GM23248 (cell line): ENCODE measurements around the gene MRTFA. TPM values are rescaled to one million over a fixed set of nuclear protein-coding genes. Genes with fewer than 3 reads are reported as not detected.

Experiments used
- DNase-seq: peaks from one replicate; pipeline ENCODE4 v3.0.0-alpha.2; 2015
- H2AFZ ChIP-seq: fragments of 200-600 bp; sonication (generic); 2 replicates; pipeline ENCODE4 v1.6.1; 2016; ENCODE audit warnings: antibody characterized with exemption
- H3F3A ChIP-seq: fragments of 200-600 bp; sonication (generic); 2 replicates; pipeline ENCODE4 v1.6.1; 2016; ENCODE audit warnings: mild to moderate bottlenecking, antibody characterized with exemption, mixed run types; ENCODE audit not compliant: insufficient read depth
- H3K27ac ChIP-seq: fragments of 200-600 bp; sonication (generic); 2 replicates; pipeline ENCODE4 v1.5.1; 2016; ENCODE audit warnings: mild to moderate bottlenecking
- H3K27me3 ChIP-seq: fragments of 200-600 bp; sonication (generic); replicated peaks from 2 replicates; pipeline ENCODE4 v1.6.1; 2016; ENCODE audit warnings: mild to moderate bottlenecking; ENCODE audit not compliant: insufficient read depth
- H3K36me3 ChIP-seq: fragments of 200-600 bp; sonication (generic); 2 replicates; pipeline ENCODE4 v1.6.1; 2016; ENCODE audit warnings: low read depth, mild to moderate bottlenecking
- H3K4me1 ChIP-seq: fragments of 200-600 bp; sonication (generic); 2 replicates; pipeline ENCODE4 v1.6.1; 2016; ENCODE audit warnings: mild to moderate bottlenecking; ENCODE audit not compliant: insufficient read depth
- H3K4me2 ChIP-seq: fragments of 200-600 bp; sonication (generic); one replicate; pipeline ENCODE4 v1.6.1; 2016; ENCODE audit warnings: mild to moderate bottlenecking; ENCODE audit not compliant: unreplicated experiment
- H3K4me3 ChIP-seq: fragments of 200-600 bp; sonication (generic); 2 replicates; pipeline ENCODE4 v1.5.1; 2016; ENCODE audit warnings: mild to moderate bottlenecking
- H3K79me2 ChIP-seq: fragments of 200-600 bp; sonication (generic); 2 replicates; pipeline ENCODE4 v1.6.1; 2016; ENCODE audit warnings: mild to moderate bottlenecking; ENCODE audit not compliant: insufficient read depth
- H3K9ac ChIP-seq: fragments of 200-600 bp; sonication (generic); 2 replicates; pipeline ENCODE4 v1.6.1; 2016; ENCODE audit warnings: mild to moderate bottlenecking
- H3K9me2 ChIP-seq: fragments of 200-600 bp; sonication (generic); 2 replicates; pipeline ENCODE4 v1.6.1; 2016; ENCODE audit warnings: mixed run types, mild to moderate bottlenecking, moderate library complexity; ENCODE audit not compliant: insufficient read depth
- H3K9me3 ChIP-seq: fragments of 200-600 bp; sonication (generic); one replicate; pipeline ENCODE4 v1.6.1; 2017; ENCODE audit warnings: low read depth
- H4K20me1 ChIP-seq: fragments of 200-600 bp; sonication (generic); 2 replicates; pipeline ENCODE4 v1.6.0; 2016; ENCODE audit not compliant: insufficient read depth
- EZH2 ChIP-seq: fragments of 200-600 bp; sonication (generic); IDR thresholded peaks from 2 replicates; pipeline ENCODE4 v1.6.1; 2018; ENCODE audit warnings: antibody characterized with exemption, mild to moderate bottlenecking; ENCODE audit not compliant: insufficient read depth, poor library complexity, severe bottlenecking
- EZH2phosphoT487 ChIP-seq: fragments of 200-600 bp; sonication (generic); IDR thresholded peaks from 2 replicates; pipeline ENCODE4 v1.6.1; 2018; ENCODE audit warnings: antibody characterized with exemption, moderate library complexity, mild to moderate bottlenecking, low read depth; ENCODE audit not compliant: insufficient read depth
- WGBS, 2 experiments: methylation state at CpG; one replicate each; pipeline ENCODE4 v1.1.6; 2015 to 2017; ENCODE audit warnings: low lambda C conversion rate in 2 of 2, low coverage in 1 of 2; ENCODE audit errors: missing lambda C conversion rate in 2 of 2; 5-methylcytosine and 5-hydroxymethylcytosine counted together
- in situ Hi-C: fragments of 300-500 bp; cut with MboI; formaldehyde crosslinking; loops from 2 replicates; pipeline ENCODE4 v1.15.0; 2020
- polyA plus RNA-seq: library from polyadenylated mRNA; unstranded; fragments of >200 nt; fragmentation: Nextera tagmentation; extraction: Ambion mirVana; gene quantifications from 2 replicates; pipeline ENCODE4 v1.2.1, GENCODE V29; 2016
- total RNA-seq: library from RNA; depleted of rRNA; stranded (reverse); fragments of >200 nt; shearing (Covaris generic); gene quantifications from 2 replicates; pipeline ENCODE4 v1.2.3, GENCODE V29; 2014

Gene MRTFA
- total and polyA plus RNA-seq, 2 experiments from 2014 or later: 24.2 to 49.2 TPM

DNA sequence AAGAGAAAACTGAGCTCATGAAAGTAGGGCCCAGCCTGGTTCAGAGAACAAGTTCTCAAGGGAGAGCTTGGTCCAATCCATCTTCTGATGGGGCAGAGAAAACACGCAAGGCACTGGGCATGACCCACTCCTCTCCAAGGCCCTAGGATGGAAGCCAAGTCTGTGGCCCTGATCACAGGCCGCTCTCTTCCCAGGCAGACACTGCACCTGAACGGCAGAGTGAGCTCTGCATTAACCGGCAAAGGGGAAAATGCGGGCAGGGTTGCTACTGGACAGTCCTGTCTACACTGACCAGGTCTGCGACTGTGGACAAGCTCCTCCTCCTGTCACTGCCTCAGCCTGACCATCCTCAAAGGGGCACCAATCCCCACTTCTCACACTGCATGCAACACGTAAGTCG is 216.8 kb downstream of the MRTFA start:
- WGBS, 2 experiments: 94 to 96% methylated on average over 8 of the region's 8 CpGs
- Histone ChIP-seq H3K27ac (no peak overlapping the region), H3K36me3 (peaks cover 5% of the 10 kb centered on the region; the same call in 1 of the 2 replicates), H3K9me2 (no peaks in the 10 kb centered on the region), H3F3A (peaks cover 6% of the 10 kb centered on the region), H3K4me1 (no peaks in the 10 kb centered on the region), H3K27me3 (no peaks in the 10 kb centered on the region), H3K4me2 (no peak overlapping the region), H3K9ac (no peak overlapping the region), H4K20me1 (no peaks in the 10 kb centered on the region), H3K79me2 (no peaks in the 10 kb centered on the region; the same call in 1 of the 2 replicates), H3K4me3 (no peak overlapping the region), H3K9me3 (no peaks in the 10 kb centered on the region), H2AFZ (no peak overlapping the region)
- DNase-seq: no peak
- in situ Hi-C loops: no loop called here
- TF ChIP-seq EZH2phosphoT487 (no peak), EZH2 (no peak)

DNA sequence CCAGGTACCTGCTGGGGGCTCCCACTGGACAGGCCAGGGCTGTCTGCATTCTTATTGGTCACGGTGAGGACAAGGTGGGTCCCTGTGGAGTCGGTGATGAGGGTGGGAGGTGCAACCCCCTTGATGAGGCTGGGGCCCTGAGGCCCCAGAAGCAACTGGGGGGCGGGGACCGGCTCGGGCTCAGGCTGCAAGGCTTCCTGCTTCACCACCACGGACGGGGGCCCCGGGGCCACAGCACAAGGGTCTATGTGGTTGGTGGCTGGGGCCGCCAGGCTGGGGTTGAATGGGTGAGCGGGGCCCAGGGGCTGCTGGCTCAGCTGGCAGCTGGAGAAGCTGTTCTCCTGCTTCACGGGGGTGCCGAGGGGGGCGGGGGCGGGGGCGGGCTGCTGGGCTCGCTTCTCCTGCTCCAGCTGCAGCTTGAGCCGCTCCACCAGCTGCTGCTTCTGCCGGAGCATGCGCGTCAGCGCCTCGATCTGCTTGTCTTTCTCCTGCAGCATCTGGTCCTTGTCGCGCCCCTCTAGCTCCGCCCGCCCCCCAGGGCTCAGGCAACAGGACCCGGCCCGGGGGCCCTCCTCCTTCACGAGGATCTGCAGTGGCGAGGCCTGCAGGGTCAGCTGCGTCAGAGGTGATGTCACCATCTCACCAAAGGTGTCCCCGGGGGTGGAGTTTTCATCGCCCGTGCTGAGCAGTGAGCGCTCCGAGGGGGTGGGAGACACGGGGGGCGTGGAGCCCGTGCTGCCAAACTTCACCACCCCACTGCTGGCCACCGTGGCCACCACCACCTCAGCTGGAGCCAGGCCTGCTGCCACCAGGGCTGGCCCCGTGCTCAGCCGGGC is 217.9 kb downstream of the MRTFA start:
- in situ Hi-C loops: no loop called here
- Histone ChIP-seq H3K4me1 (no peaks in the 10 kb centered on the region), H3K27ac (no peak overlapping the region), H2AFZ (no peak overlapping the region), H3F3A (peaks cover 17% of the 10 kb centered on the region), H3K4me3 (no peak overlapping the region), H3K36me3 (peaks cover 7% of the 10 kb centered on the region; the same call in 1 of the 2 replicates), H3K9me2 (no peaks in the 10 kb centered on the region), H4K20me1 (no peaks in the 10 kb centered on the region), H3K4me2 (no peak overlapping the region), H3K9me3 (no peaks in the 10 kb centered on the region), H3K79me2 (no peaks in the 10 kb centered on the region; the same call in 1 of the 2 replicates), H3K9ac (no peak overlapping the region), H3K27me3 (no peaks in the 10 kb centered on the region)
- DNase-seq: no peak
- WGBS, 2 experiments: 78 to 87% methylated on average over 22 to 42 of the region's 42 CpGs
- no peak for TF ChIP-seq EZH2
- TF ChIP-seq EZH2phosphoT487: no peak

DNA sequence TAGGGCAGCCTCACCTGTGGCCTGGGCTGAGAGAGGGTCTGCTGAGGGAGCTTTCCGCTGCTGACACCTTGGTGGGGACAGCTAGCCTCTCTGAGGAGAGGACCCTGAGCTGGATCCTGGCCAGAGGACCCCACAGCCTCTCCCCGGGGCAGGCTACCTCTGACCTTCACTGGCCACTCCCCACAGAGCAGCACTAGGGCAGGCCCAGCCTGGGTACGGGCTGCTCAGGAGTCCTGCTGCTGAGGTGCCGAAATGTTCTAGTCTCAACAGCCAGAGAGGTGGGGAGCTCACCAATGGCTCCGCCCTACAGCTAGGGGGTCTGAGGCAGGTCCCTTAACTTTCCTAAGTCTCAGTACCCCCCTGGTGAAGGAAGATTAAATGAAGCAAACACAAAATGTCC is 218.6 kb downstream of the MRTFA start:
- H3K9me2 ChIP-seq: no peaks in the 10 kb centered on the region
- no peak overlapping the region for H3K9ac ChIP-seq
- no peak for DNase-seq
- H3K27me3 ChIP-seq: no peaks in the 10 kb centered on the region
- in situ Hi-C loops: no loop called here
- H3K9me3 ChIP-seq: no peaks in the 10 kb centered on the region
- H3K27ac ChIP-seq: no peak overlapping the region
- H3K4me1 ChIP-seq: no peaks in the 10 kb centered on the region
- peaks cover 7% of the 10 kb centered on the region; the same call in 1 of the 2 replicates for H3K36me3 ChIP-seq
- no peak for TF ChIP-seq EZH2
- TF ChIP-seq EZH2phosphoT487: no peak
- H3F3A ChIP-seq: peaks cover 22% of the 10 kb centered on the region
- H3K4me3 ChIP-seq: no peak overlapping the region
- no peaks in the 10 kb centered on the region; the same call in 1 of the 2 replicates for H3K79me2 ChIP-seq
- H3K4me2 ChIP-seq: no peak overlapping the region
- no peaks in the 10 kb centered on the region for H4K20me1 ChIP-seq
- no peak overlapping the region for H2AFZ ChIP-seq
- 96 to 97% methylated on average over 5 of the region's 5 CpGs for WGBS, 2 experiments

DNA sequence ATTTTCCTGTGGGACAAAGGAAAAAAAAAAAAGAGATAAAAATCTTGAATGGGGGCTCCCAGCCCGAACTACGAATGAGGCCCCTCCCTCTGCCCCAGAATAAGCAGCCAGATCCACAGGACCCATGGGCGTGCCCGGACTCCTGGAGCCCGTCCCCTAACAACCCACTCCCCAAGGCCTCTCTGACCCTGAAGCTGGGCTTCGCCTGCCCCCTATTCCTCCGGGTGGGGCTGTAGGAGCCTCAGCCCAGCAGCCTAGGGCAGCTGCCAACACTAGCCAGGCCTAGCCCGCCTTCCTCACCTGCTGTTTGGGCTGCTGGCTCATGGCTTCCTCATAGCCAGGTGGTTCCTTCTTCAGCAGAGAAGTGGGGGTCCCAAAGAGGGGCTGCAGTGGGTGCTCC is 219.5 kb downstream of the MRTFA start:
- no peak overlapping the region for H3K4me3 ChIP-seq
- H3K4me1 ChIP-seq: no peaks in the 10 kb centered on the region
- H4K20me1 ChIP-seq: no peaks in the 10 kb centered on the region
- peaks cover 29% of the 10 kb centered on the region for H3F3A ChIP-seq
- no peak overlapping the region for H3K27ac ChIP-seq
- no peak for DNase-seq
- no peaks in the 10 kb centered on the region; the same call in 1 of the 2 replicates for H3K79me2 ChIP-seq
- no peaks in the 10 kb centered on the region for H3K27me3 ChIP-seq
- H2AFZ ChIP-seq: no peak overlapping the region
- H3K4me2 ChIP-seq: no peak overlapping the region
- no peaks in the 10 kb centered on the region for H3K9me3 ChIP-seq
- TF ChIP-seq EZH2phosphoT487 (no peak), EZH2 (no peak)
- no peak overlapping the region for H3K9ac ChIP-seq
- H3K36me3 ChIP-seq: peaks cover 7% of the 10 kb centered on the region
- H3K9me2 ChIP-seq: no peaks in the 10 kb centered on the region
- WGBS, 2 experiments: 93 to 98% methylated on average over 8 of the region's 8 CpGs
- in situ Hi-C loops: no loop called here
